B cell (primary cell): ENCODE results near the gene CNTN4. TPM values are rescaled to one million over a fixed set of nuclear protein-coding genes. Genes with fewer than 3 reads are reported as not detected.

Experiments
- ATAC-seq: fragments of 200-7000 bp; cut with Tn5 transposase; one replicate; pipeline ENCODE4 v1.10.0; 2021; ENCODE audit warnings: low read depth, mild to moderate bottlenecking, moderate number of reproducible peaks, moderate library complexity
- CTCF ChIA-PET: fragments of 350-600 bp; sonication (Branson Sonifier 250); formaldehyde crosslinking; loops from one replicate; lab custom pipeline; 2021; ENCODE audit warnings: antibody characterized with exemption, inconsistent platforms; lab: Charles Lee
- POLR2A ChIA-PET: fragments of 350-600 bp; sonication (Branson Sonifier 250); formaldehyde crosslinking; loops from one replicate; lab custom pipeline; 2021; ENCODE audit warnings: antibody characterized with exemption; lab: Charles Lee
- DNase-seq: peaks from one replicate; pipeline ENCODE4 v3.0.0; 2013
- H2AFZ ChIP-seq: 2 replicates; pipeline ENCODE4 v1.6.1; 2012; ENCODE audit warnings: mild to moderate bottlenecking, low read depth, low read length; ENCODE audit not compliant: insufficient read depth, poor library complexity, severe bottlenecking
- H3K27ac ChIP-seq, 2 donors: 1 replicate in 1 of 2; 2 replicates in 1 of 2; pipeline ENCODE4 v1.5.1; 2012 to 2013; ENCODE audit warnings: low read length in 2 of 2, mild to moderate bottlenecking in 2 of 2, moderate library complexity in 1 of 2
- H3K27me3 ChIP-seq, 4 experiments: fragments of 200-600 bp in 1 of 4; sonication (generic) in 1 of 4; replicated peaks in 1 of 4; 1 replicate in 2 of 4; 2 replicates in 2 of 4; pipeline versions ENCODE4 v1.6.1 to v1.7.0; 2013 to 2016; ENCODE audit warnings: low read length in 3 of 4, mild to moderate bottlenecking in 2 of 4, mixed read lengths in 1 of 4, moderate library complexity in 1 of 4; ENCODE audit not compliant: insufficient read depth in 4 of 4, control insufficient read depth in 3 of 4; ENCODE audit errors: control extremely low read depth in 1 of 4
- H3K36me3 ChIP-seq, 2 experiments: replicated peaks in 1 of 2; 1 replicate in 1 of 2; 2 replicates in 1 of 2; pipeline versions ENCODE4 v1.6.1 to v1.7.1; 2013; ENCODE audit warnings: low read length in 1 of 2; ENCODE audit not compliant: insufficient read depth in 2 of 2, control insufficient read depth in 1 of 2; ENCODE audit errors: control extremely low read depth in 1 of 2, extremely low read depth in 1 of 2
- H3K4me1 ChIP-seq, 2 donors: fragments of 200-600 bp in 1 of 2; sonication (generic) in 1 of 2; 1 replicate in 1 of 2; 2 replicates in 1 of 2; pipeline versions ENCODE4 v1.5.1 to v1.6.1; 2013 to 2017; ENCODE audit warnings: low read length in 2 of 2; ENCODE audit not compliant: control insufficient read depth in 2 of 2, insufficient read depth in 2 of 2
- H3K4me2 ChIP-seq: replicated peaks from 2 replicates; pipeline ENCODE3; 2012; ENCODE audit warnings: mild to moderate bottlenecking, low read depth, low read length; ENCODE audit not compliant: poor library complexity, severe bottlenecking
- H3K4me3 ChIP-seq, 5 experiments: fragments of 200-600 bp in 1 of 5; sonication (generic) in 1 of 5; 1 replicate in 3 of 5; 2 replicates in 2 of 5; pipeline versions ENCODE4 v1.5.1 to v1.7.0; 2011 to 2016; ENCODE audit warnings: low read length in 4 of 5, mild to moderate bottlenecking in 4 of 5, low read depth in 2 of 5, control low read depth in 1 of 5, moderate library complexity in 1 of 5; ENCODE audit not compliant: insufficient read depth in 1 of 5; ENCODE audit errors: control extremely low read depth in 1 of 5, extremely low read depth in 1 of 5
- H3K79me2 ChIP-seq: fragments of 200-600 bp; sonication (generic); one replicate; pipeline ENCODE4 v1.6.0; 2016; ENCODE audit warnings: low read length; ENCODE audit not compliant: control insufficient read depth, insufficient read depth
- H3K9ac ChIP-seq: fragments of 200-600 bp; sonication (generic); 2 replicates; pipeline ENCODE4 v1.6.1; 2017; ENCODE audit warnings: mild to moderate bottlenecking, low read length, moderate library complexity
- H3K9me3 ChIP-seq, 3 donors: one replicate each; pipeline versions ENCODE4 v1.6.1 to v1.7.1; 2013; ENCODE audit warnings: low read length in 2 of 3; ENCODE audit not compliant: control insufficient read depth in 2 of 3, insufficient read depth in 1 of 3; ENCODE audit errors: control extremely low read depth in 1 of 3
- H4K20me1 ChIP-seq: 2 replicates; pipeline ENCODE4 v1.6.0; 2012; ENCODE audit warnings: mild to moderate bottlenecking, low read length; ENCODE audit not compliant: insufficient read depth, control insufficient read depth, poor library complexity, severe bottlenecking
- H3K27ac Mint-ChIP-seq: one replicate; pipeline ENCODE4 v1.8.0; 2021; ENCODE audit warnings: mixed read lengths
- H3K27me3 Mint-ChIP-seq: one replicate; pipeline ENCODE4 v1.8.0; 2021; ENCODE audit warnings: mixed read lengths
- H3K4me1 Mint-ChIP-seq: one replicate; pipeline ENCODE4 v1.8.0; 2021; ENCODE audit warnings: mixed read lengths
- H3K4me3 Mint-ChIP-seq: one replicate; pipeline ENCODE4 v1.8.0; 2021; ENCODE audit warnings: mixed read lengths
- H3K9me3 Mint-ChIP-seq: one replicate; pipeline ENCODE4 v1.8.0; 2022; ENCODE audit warnings: mixed read lengths; ENCODE audit not compliant: insufficient read depth
- CTCF ChIP-seq: fragments of 200-600 bp; IDR thresholded peaks from one replicate; pipeline ENCODE4 v1.8.0; 2022; ENCODE audit warnings: antibody characterized with exemption, mild to moderate bottlenecking
- EZH2 ChIP-seq: IDR thresholded peaks from 2 replicates; pipeline ENCODE4 v1.6.1; 2012; ENCODE audit warnings: borderline replicate concordance, low read depth, mild to moderate bottlenecking, moderate library complexity, low read length; ENCODE audit not compliant: insufficient read depth, poor library complexity, severe bottlenecking
- WGBS: methylation state at CpG from one replicate; pipeline ENCODE4 v1.1.5; 2013; ENCODE audit warnings: missing lambda C conversion rate; ENCODE audit not compliant: insufficient coverage; 5-methylcytosine and 5-hydroxymethylcytosine counted together
- intact Hi-C: fragments of 100-400 bp; cut with micrococcal nuclease; formaldehyde crosslinking; loops from one replicate; pipeline ENCODE4 v1.10.0; 2022
- polyA plus RNA-seq: library from polyadenylated mRNA; depleted of rRNA; stranded (reverse); fragments of >200 nt; gene quantifications from 2 replicates; pipeline ENCODE4 v1.2.3, GENCODE V29; 2012
- total RNA-seq, 2 donors: library from RNA; stranded (reverse); fragments of 120-200 nt in 1 of 2; gene quantifications; 1 replicate in 1 of 2; 2 replicates in 1 of 2; pipeline versions ENCODE4 v1.2.3 to v1.2.4, GENCODE V29; 2013 to 2022

The CNTN4 gene
- total and polyA plus RNA-seq, 2 donors (not counting 1 experiment from before 2014, with no cell fraction given), result 0.05 TPM; not detected in 1

GRCh38 chr3:2261747-2262146, 163.1 kb downstream of the CNTN4 start:
- CTCF ChIA-PET, result no interaction called here
- no peaks in the 10 kb centered on the region for H3K4me1 Mint-ChIP-seq
- no peak overlapping the region for H2AFZ ChIP-seq

DNA sequence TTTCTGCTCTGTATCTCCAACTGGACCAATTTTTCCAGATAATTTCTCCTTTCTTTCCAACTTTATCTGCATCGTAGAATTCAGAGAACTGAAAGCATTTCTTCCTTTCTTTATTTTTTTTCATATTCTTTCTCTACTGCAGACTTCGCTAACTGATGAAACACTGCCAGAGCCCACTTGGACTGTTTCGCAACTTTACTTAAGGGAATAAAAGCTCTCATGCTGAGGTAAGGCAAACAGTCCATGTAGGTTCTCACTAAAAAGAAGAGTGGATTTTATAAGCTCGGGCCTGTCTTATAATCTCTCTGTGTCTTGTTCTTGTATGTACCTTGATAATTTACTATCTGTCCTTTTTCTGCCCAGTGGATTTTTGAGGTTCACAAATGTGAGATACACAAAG, 163.5 kb downstream of the CNTN4 start:
- Mint-ChIP-seq H3K4me3 (no peak overlapping the region), H3K27ac (no peak overlapping the region), H3K27me3 (no peaks in the 10 kb centered on the region), H3K9me3 (no peaks in the 10 kb centered on the region), H3K4me1 (no peaks in the 10 kb centered on the region)
- CTCF ChIA-PET, result no interaction called here
- ATAC-seq (no peak), DNase-seq (no peak)
- POLR2A ChIA-PET, result no interaction called here
- no peak for TF ChIP-seq EZH2
- TF ChIP-seq CTCF, result no peak
- Histone ChIP-seq H3K27ac (no peak overlapping the region), H3K9me3 (peaks cover 0 to 3% (median 0%) of the 10 kb centered on the region in 3 donors), H3K4me3 (no peak overlapping the region), H4K20me1 (no peaks in the 10 kb centered on the region), H3K4me1 (no peaks in the 10 kb centered on the region), H3K36me3 (no peaks in the 10 kb centered on the region), H3K27me3 (no peaks in the 10 kb centered on the region), H3K9ac (no peak overlapping the region), H2AFZ (no peak overlapping the region), H3K4me2 (no peak overlapping the region), H3K79me2 (no peaks in the 10 kb centered on the region)
- WGBS, result 60% methylated on average over 3 of the region's 4 CpGs
- intact Hi-C loops, result no loop called here

More at GRCh38 chr3:2261747-2262146, 163.1 kb downstream of the CNTN4 start:
- DNase-seq (no peak), ATAC-seq (no peak)
- H3K9me3 Mint-ChIP-seq, result no peaks in the 10 kb centered on the region
- Histone ChIP-seq H3K27ac (no peak overlapping the region), H3K36me3 (no peaks in the 10 kb centered on the region), H3K4me3 (no peak overlapping the region), H3K4me2 (no peak overlapping the region), H3K79me2 (no peaks in the 10 kb centered on the region), H3K9ac (no peak overlapping the region), H3K9me3 (peaks cover 0 to 3% (median 0%) of the 10 kb centered on the region in 3 donors), H3K4me1 (no peaks in the 10 kb centered on the region), H4K20me1 (no peaks in the 10 kb centered on the region), H3K27me3 (no peaks in the 10 kb centered on the region)
- H3K27ac Mint-ChIP-seq, result no peak overlapping the region
- WGBS, result 100% methylated on average over 2 of the region's 3 CpGs
- no peaks in the 10 kb centered on the region for H3K27me3 Mint-ChIP-seq
- H3K4me3 Mint-ChIP-seq, result no peak overlapping the region
- POLR2A ChIA-PET, result no interaction called here
- intact Hi-C loops, result no loop called here
- TF ChIP-seq EZH2, result no peak
- TF ChIP-seq CTCF, result no peak
